GM18502 (cell line): ENCODE results near the gene RTKN.
"Not testable (repeated sequence)": the region's sequence is repeated elsewhere in the genome, so short reads cannot be mapped to it uniquely, and the experiment has no call there.

ENCODE experiments used
- ATAC-seq: cut with Tn5 transposase; IDR thresholded peaks from one replicate; pipeline ENCODE4 v1.9.1; 2021; ENCODE audit warnings: mild to moderate bottlenecking; ENCODE audit not compliant: unreplicated experiment, poor library complexity

The RTKN gene

GRCh38 chr2:74439803-74440377, 1.8 kb downstream of the RTKN start:
- ATAC-seq = no peak

- ATAC-seq = no peak
Measured at GRCh38 chr2:74439373-74439772, 2.4 kb downstream of the RTKN start.

GRCh38 chr2:74438248-74438647, 3.5 kb downstream of the RTKN start:
- no peak for ATAC-seq

GRCh38 chr2:74436848-74437695, 4.7 kb downstream of the RTKN start:
- ATAC-seq = no peak

- ATAC-seq = no peak
Measured at GRCh38 chr2:74436111-74436805, 5.5 kb downstream of the RTKN start.

- ATAC-seq = no peak
Measured at GRCh38 chr2:74430502-74430901, 11.2 kb downstream of the RTKN start.

- ATAC-seq = no peak
Measured at GRCh38 chr2:74429487-74430451, 12.0 kb downstream of the RTKN start.

- no peak for ATAC-seq
Measured at GRCh38 chr2:74428675-74429074, 13.1 kb downstream of the RTKN start.

- ATAC-seq = no peak
Measured at GRCh38 chr2:74427551-74427950, 14.2 kb downstream of the RTKN start.

GRCh38 chr2:74426181-74426758, 15.5 kb downstream of the RTKN start:
- no peak for ATAC-seq

- no peak for ATAC-seq
Measured at GRCh38 chr2:74425523-74425922, 16.2 kb downstream of the RTKN start.

GRCh38 chr2:74424995-74425406, 16.7 kb downstream of the RTKN start:
- ATAC-seq = no peak

- ATAC-seq = no peak
Measured at GRCh38 chr2:74424139-74424992, 17.4 kb downstream of the RTKN start.

- ATAC-seq = no peak
Measured at GRCh38 chr2:74423231-74424095, 18.3 kb downstream of the RTKN start.

GRCh38 chr2:74421221-74421870, 20.4 kb downstream of the RTKN start, which contains the start of the genes C2orf81 and WDR54:
Gene C2orf81, minus strand, starts transcription at chr2:74421619. Its CDS starts 59 bp downstream, at chr2:74421560.
Gene WDR54, plus strand, starts transcription at chr2:74421730. Its CDS starts 424 bp downstream, at chr2:74422154.
- ATAC-seq = peak; percentile 95

- ATAC-seq = not testable (repeated sequence)
Measured at GRCh38 chr2:74420443-74421103, 21.2 kb downstream of the RTKN start.

- no peak for ATAC-seq
Measured at GRCh38 chr2:74420006-74420405, 21.7 kb downstream of the RTKN start.
